DOHH2 (cell line): Measurements from ENCODE around the gene WAS.

Experiments used
- H3F3A ChIP-seq: fragments of 200-600 bp; sonication (generic), shearing (Covaris generic); 2 replicates; pipeline ENCODE4 v1.6.0; 2016; ENCODE audit warnings: antibody characterized with exemption, mild to moderate bottlenecking; ENCODE audit not compliant: control insufficient read depth, insufficient read depth
- H3K27ac ChIP-seq: fragments of 200-600 bp; sonication (generic); 2 replicates; pipeline ENCODE4 v1.5.1; 2014; ENCODE audit warnings: low read depth, mild to moderate bottlenecking, low read length, moderate library complexity
- H3K27me3 ChIP-seq: fragments of 200-600 bp; sonication (generic); 2 replicates; pipeline ENCODE4 v1.6.1; 2014; ENCODE audit warnings: mild to moderate bottlenecking, low read length, mixed read lengths; ENCODE audit not compliant: control insufficient read depth
- H3K36me3 ChIP-seq: fragments of 200-600 bp; sonication (generic); 2 replicates; pipeline ENCODE4 v1.6.1; 2014; ENCODE audit warnings: mild to moderate bottlenecking, low read length, moderate library complexity, mixed read lengths; ENCODE audit not compliant: control insufficient read depth
- H3K4me1 ChIP-seq: fragments of 200-600 bp; sonication (generic); 2 replicates; pipeline ENCODE4 v1.6.1; 2014; ENCODE audit warnings: mild to moderate bottlenecking, low read length, mixed read lengths; ENCODE audit not compliant: control insufficient read depth
- H3K4me2 ChIP-seq: fragments of 200-600 bp; sonication (generic); 2 replicates; pipeline ENCODE4 v1.6.0; 2014; ENCODE audit warnings: mild to moderate bottlenecking, low read length, moderate library complexity
- H3K4me3 ChIP-seq: fragments of 200-600 bp; sonication (generic); 2 replicates; pipeline ENCODE4 v1.5.1; 2014; ENCODE audit warnings: mild to moderate bottlenecking, low read length, mixed read lengths
- H3K79me2 ChIP-seq: fragments of 200-600 bp; sonication (generic); 2 replicates; pipeline ENCODE4 v1.6.1; 2014; ENCODE audit warnings: mild to moderate bottlenecking, low read length, mixed read lengths; ENCODE audit not compliant: control insufficient read depth
- H3K9me2 ChIP-seq: fragments of 200-600 bp; sonication (generic); replicated peaks from 2 replicates; pipeline ENCODE4 v1.6.1; 2014; ENCODE audit warnings: mild to moderate bottlenecking, low read length, mixed read lengths; ENCODE audit not compliant: control insufficient read depth
- H3K9me3 ChIP-seq: fragments of 200-600 bp; sonication (generic); 2 replicates; pipeline ENCODE4 v1.6.1; 2014; ENCODE audit warnings: antibody characterized with exemption, low read length, mixed read lengths; ENCODE audit not compliant: control insufficient read depth, insufficient read depth
- H4K20me1 ChIP-seq: fragments of 200-600 bp; sonication (generic); 2 replicates; pipeline ENCODE4 v1.6.0; 2014; ENCODE audit warnings: low read depth, mild to moderate bottlenecking, antibody characterized with exemption, low read length, moderate library complexity; ENCODE audit not compliant: control insufficient read depth, insufficient read depth
- EZH2phosphoT487 ChIP-seq: fragments of 200-600 bp; sonication (generic); IDR thresholded peaks from 2 replicates; pipeline ENCODE4 v1.6.1; 2017; ENCODE audit warnings: borderline replicate concordance, mild to moderate bottlenecking, antibody characterized with exemption, low read length, moderate library complexity, mixed read lengths
- TF ChIP-seq, protein P1 (sequence below): fragments of 200-600 bp; sonication (generic); IDR thresholded peaks from one replicate; pipeline ENCODE4 v1.5.1; 2014; ENCODE audit warnings: antibody characterized with exemption, mild to moderate bottlenecking, low read depth, low read length; ENCODE audit not compliant: poor library complexity, severe bottlenecking

Gene WAS

DNA sequence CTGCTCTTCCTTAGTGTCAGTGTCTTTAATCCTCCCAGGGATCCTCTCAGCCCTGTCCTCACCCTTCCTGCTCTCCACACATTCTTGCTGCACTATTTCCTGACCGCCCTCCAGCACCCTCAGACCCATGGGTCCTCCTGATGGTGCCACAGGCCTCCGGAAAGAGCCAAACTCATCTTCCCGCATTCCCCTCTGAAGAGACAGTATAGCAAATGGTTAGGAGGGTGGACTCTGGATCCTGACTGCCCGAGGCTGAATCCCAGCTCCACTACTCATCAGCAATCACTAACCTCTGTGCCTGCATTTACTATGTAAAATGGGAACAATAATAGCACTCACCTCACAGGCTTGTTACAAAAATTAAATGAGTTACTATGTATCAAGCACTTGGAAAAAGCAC, 19.1 kb downstream of the WAS start:
- H4K20me1 ChIP-seq, result no peaks in the 10 kb centered on the region
- peaks cover 80% of the 10 kb centered on the region for H3K36me3 ChIP-seq
- H3K4me2 ChIP-seq, result no peak overlapping the region
- H3K4me3 ChIP-seq, result no peak overlapping the region
- no peaks in the 10 kb centered on the region for H3K9me2 ChIP-seq
- no peaks in the 10 kb centered on the region for H3K9me3 ChIP-seq
- TF ChIP-seq, protein P1, sequence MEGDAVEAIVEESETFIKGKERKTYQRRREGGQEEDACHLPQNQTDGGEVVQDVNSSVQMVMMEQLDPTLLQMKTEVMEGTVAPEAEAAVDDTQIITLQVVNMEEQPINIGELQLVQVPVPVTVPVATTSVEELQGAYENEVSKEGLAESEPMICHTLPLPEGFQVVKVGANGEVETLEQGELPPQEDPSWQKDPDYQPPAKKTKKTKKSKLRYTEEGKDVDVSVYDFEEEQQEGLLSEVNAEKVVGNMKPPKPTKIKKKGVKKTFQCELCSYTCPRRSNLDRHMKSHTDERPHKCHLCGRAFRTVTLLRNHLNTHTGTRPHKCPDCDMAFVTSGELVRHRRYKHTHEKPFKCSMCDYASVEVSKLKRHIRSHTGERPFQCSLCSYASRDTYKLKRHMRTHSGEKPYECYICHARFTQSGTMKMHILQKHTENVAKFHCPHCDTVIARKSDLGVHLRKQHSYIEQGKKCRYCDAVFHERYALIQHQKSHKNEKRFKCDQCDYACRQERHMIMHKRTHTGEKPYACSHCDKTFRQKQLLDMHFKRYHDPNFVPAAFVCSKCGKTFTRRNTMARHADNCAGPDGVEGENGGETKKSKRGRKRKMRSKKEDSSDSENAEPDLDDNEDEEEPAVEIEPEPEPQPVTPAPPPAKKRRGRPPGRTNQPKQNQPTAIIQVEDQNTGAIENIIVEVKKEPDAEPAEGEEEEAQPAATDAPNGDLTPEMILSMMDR, result no peak
- TF ChIP-seq EZH2phosphoT487, result no peak
- no peaks in the 10 kb centered on the region for H3K27me3 ChIP-seq
- peaks cover 71% of the 10 kb centered on the region for H3K79me2 ChIP-seq
- peaks cover 7% of the 10 kb centered on the region for H3K4me1 ChIP-seq
- H3F3A ChIP-seq, result no peaks in the 10 kb centered on the region
- H3K27ac ChIP-seq, result no peak overlapping the region

DNA sequence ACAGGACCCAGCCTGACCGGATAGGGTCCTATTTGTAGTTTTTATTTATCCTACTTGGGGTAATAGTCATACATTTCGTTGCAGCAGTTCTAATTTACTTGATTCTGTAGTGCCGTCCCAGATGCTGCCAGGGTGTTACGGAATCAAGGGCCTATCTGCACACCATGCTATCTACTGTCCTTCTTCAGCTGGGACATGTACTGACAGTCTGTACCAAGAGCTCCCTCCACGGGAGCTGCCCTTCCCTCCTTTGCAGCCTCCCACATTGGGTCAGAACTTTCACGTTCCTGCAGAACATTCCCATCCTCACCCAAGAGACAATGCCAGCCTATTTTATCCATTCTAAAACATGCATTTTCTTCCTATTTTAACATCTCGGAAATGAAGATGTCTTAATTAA, 19.6 kb downstream of the WAS start:
- Histone ChIP-seq H3K36me3 (peaks cover 78% of the 10 kb centered on the region), H3K27ac (no peak overlapping the region), H3K9me2 (no peaks in the 10 kb centered on the region), H3K27me3 (no peaks in the 10 kb centered on the region), H3K4me2 (no peak overlapping the region), H3K79me2 (peaks cover 66% of the 10 kb centered on the region), H4K20me1 (no peaks in the 10 kb centered on the region), H3K4me3 (no peak overlapping the region), H3K4me1 (peaks cover 2% of the 10 kb centered on the region), H3F3A (no peaks in the 10 kb centered on the region), H3K9me3 (no peaks in the 10 kb centered on the region)
- TF ChIP-seq, protein P1, result no peak
- no peak for TF ChIP-seq EZH2phosphoT487

DNA sequence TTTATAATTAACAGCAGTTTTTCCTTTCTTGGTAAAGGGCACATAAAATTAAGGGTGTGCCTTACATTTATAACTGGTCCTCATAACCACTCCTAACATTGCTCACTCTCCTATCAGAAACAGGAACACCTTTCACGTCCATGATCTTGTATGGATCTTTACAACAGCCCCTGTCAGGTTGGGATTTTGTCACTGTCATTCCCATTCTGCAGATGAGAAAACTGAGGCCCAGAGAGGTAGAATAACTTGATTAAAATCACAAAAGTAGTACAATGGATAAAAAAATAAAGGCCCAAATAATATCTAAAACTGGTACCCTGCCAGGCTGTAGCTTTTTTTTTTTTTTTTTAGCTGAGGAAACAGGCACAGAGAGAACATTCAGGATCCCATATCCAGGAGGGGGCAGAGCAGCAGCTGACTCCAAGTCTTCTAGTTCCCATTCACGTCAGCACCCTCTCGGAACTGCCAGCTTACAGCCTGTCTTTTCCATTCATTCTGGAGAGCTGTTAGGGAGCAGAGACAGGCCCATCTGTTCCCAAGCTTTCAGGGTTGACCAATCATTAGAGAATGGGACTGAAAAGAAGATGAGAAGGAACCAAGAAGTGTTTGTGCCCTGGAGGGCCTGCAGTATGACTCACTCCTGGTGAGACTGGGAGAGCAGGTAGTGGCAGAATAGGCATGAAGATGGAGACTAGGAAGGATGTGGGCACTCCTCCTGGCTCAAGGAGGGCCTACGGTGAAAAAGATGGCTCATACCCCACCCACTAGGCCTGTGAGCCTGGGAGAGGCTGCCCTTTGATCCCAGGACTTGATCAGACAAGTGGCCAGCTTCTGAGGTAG, 20.3 kb downstream of the WAS start:
- no peaks in the 10 kb centered on the region for H3F3A ChIP-seq
- H3K27me3 ChIP-seq, result no peaks in the 10 kb centered on the region
- H4K20me1 ChIP-seq, result no peaks in the 10 kb centered on the region
- no peak overlapping the region for H3K27ac ChIP-seq
- H3K79me2 ChIP-seq, result peaks cover 60% of the 10 kb centered on the region
- H3K4me3 ChIP-seq, result no peak overlapping the region
- H3K4me2 ChIP-seq, result no peak overlapping the region
- no peaks in the 10 kb centered on the region for H3K4me1 ChIP-seq
- TF ChIP-seq, protein P1, result no peak
- TF ChIP-seq EZH2phosphoT487, result no peak
- H3K9me3 ChIP-seq, result no peaks in the 10 kb centered on the region
- H3K36me3 ChIP-seq, result peaks cover 77% of the 10 kb centered on the region
- no peaks in the 10 kb centered on the region for H3K9me2 ChIP-seq
